GM19455 (cell line): ENCODE results near the gene ATRX.
"Not testable (repeated sequence)": the region's sequence is repeated elsewhere in the genome, so short reads cannot be mapped to it uniquely, and the experiment has no call there.

Experiments
- ATAC-seq: cut with Tn5 transposase; IDR thresholded peaks from one replicate; pipeline ENCODE4 v1.9.1; 2021; ENCODE audit not compliant: unreplicated experiment

ATRX gene

DNA sequence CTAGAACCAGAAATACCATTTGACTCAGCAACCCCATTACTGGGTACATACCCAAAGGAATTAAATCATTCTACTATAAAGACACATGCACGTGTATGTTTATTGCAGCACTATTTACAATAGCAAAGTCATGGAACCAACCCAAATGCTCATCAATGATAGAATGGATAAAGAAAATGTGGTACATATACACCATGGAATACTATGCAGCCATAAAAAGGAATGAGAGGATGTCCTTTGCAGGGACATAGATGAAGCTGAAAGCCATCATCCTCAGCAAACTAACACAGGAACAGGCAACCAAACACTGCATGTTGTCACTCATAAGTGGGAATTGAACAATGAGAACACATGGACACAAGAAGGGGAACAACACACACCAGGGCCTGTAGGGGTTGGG, 285.9 kb downstream of the ATRX start:
- not testable (repeated sequence) for ATAC-seq

DNA sequence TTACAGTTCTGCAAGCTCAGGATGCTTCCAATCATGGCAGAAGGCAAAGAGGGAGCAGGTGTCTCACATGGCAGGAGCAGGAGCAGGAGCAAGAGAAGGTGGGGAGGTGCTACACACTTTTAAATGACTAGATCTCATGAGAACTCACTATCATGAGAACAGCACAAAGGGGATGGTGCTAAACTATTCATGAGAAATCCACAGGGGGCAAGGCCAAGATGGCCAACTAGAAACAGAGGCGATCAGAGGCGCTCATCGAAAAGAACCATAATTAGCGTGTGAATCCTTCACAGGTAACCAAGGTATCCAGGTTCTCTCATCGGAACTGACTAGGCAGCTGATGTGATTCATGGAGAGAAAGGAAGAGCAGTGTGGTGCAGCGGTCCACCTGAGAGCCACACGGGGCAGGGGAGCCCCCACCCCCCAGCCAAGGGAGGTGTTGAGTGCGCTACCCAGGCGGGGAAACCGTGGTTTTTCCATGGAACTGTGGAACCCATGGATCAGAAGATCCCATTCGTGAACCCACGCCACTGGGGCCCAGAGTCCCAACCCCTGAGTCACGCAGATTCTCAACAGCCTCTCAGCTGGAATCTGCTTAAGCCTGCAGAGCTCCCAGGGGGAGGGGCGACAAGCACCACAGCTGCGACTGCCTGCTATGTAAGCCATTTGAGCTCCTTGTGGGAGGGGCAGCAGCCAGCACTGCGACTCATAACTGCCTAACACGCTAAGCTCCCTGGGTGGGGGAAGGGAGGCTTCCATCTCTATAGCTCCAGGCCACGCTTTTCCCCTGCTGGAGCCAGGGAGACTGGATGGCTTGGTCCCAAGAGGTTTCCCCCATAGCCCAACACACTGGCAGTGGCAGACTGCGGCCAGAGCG, 292.1 kb downstream of the ATRX start:
- no peak for ATAC-seq

DNA sequence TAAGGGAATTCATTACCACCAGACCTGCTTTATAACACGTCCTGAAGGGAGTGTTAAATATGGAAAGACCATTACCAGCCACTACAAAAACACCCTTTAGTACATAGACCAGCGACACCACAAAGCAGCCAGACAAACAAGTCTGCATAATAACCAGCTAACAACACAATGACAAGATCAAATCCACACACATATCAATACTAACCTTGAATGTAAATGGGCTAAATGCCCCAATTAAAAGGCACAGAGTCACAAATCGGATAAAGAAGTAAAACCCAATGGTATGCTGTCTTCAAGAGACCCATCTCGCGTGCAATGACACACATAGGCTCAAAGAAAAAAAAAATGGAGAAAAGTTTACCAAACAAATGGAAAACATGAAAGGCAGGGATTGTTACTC, 302.0 kb downstream of the ATRX start:
- no peak for ATAC-seq

DNA sequence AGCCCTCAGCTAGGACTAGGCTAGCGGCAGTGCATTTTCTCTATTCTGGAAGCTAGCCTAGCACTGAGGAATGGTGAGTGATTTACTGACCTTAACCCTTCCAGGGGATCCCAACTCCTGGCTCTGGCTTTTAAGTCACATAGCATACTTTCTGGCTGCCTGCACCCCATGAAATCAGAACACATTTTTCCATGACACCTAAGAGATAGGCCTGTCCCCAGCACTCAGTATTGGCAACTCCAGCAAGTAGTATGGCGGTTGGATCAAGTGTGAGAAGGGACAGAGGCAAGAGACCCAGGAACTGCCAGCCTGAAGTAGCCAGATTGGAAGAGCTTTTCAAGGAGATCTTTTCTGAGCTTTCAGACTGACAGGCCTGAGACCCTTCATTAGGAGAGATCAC, 330.6 kb downstream of the ATRX start:
- no peak for ATAC-seq
